GM18502 (cell line): ENCODE results near the gene PCGF3.
"Not testable (repeated sequence)": the region's sequence is repeated elsewhere in the genome, so short reads cannot be mapped to it uniquely, and the experiment has no call there.

ENCODE experiments used
- ATAC-seq: cut with Tn5 transposase; IDR thresholded peaks from one replicate; pipeline ENCODE4 v1.9.1; 2021; ENCODE audit warnings: mild to moderate bottlenecking; ENCODE audit not compliant: unreplicated experiment, poor library complexity

Gene PCGF3

DNA sequence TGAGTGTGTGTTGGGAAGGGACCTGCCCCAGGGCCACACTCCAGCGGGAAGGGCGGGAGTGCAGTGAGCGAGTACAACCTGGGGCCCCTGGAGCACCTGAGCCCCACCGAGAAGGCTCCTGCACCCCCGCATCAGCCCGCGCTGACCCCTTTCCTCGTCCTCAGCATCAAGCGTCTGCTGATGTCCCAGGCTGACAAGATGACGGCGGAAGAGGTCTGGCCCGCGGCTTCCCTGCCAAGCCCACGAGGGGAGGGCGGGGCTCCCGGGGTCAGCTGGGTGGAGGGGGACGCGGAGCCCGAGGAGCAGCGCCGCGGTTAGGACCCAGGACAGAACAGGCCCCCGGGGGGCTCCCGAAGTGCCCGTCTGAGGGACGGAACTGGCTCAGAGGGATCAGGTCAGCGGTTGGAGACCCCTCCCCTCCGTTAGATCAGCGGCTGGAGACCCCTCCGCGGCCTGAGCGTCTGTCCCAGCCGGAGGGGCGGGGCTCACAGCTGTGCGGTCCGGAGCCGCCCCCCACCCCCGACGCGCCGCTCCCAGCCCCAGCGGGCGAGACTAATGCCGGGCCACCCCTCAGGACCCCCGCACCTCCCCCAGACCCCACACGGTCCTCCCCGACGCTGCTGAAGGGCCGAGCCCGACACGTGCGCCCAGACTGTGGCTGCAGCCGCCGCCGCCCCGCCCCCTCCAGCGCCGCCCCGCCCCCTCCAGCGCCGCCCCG lies 24.5 kb upstream of the PCGF3 start:
- no peak for ATAC-seq

GRCh38 chr4:681736-682451 lies 23.7 kb upstream of the PCGF3 start:
- no peak for ATAC-seq

DNA sequence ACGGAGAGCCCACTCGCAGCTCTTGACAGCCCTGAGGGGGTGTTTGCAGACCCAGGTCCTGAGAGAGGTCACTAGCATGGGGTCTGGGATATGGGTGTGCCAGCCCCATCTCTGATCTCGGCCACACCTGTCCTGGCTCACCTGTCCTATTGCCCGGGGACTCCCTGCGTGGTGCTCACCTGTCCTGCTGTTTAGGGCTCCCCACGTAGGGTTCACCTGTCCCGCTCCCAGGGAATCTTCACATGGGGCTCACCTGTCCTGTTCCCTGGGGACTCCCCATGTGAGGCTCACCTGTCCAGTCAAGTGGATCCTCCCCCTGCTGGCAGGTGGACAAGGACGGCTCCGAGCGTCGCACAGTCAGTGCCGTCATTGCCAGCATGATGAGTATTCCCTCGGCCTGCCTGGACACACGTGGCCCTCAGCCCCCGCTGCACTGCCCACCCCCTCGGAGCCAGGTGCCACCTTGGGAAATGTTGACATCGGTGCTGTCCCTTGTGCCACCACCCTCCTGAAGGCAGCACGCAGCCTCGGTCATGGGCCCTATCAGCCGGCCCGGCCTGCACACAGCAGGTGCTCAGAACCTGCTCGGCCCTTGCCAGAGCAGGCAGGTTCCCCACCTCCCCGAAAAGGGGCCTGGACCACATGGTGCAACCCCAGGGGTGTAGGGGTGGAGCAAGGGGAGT lies 23.0 kb upstream of the PCGF3 start:
- no peak for ATAC-seq

DNA sequence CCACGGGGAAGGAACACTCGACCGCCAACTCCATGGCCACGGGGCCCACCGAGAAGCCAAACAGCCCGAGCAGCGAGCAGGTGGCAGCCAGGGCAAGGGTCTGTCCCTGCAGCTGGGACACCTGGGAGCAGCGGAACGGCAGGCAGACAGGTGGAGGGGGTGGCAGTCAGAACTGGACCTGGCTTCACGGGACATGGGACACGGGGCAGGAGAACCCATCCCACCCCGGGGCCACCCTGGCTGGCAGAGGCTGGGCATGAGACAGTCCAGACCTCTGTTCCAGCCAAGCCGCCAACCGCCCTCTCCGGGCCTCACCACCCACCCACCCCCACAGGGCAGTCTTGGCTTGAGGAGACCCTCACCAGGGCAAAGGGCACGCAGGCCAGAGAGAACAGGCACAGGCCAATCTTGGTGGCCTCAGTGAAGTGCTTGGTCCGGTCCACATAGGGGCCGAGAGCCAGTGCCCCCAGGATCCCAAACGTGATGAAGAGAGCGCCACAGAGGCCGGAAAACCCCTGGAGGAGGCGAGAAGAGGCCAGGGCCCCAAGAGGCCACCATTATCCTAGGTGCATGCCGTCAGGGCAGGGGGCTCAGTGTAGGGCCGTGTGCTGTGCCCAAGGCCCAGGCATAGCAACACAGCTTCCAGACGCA lies 22.3 kb upstream of the PCGF3 start:
- ATAC-seq: no peak

- no peak for ATAC-seq
Observed at GRCh38 chr4:683982-684622, 21.5 kb upstream of the PCGF3 start.

- no peak for ATAC-seq
Observed at GRCh38 chr4:684623-685327, 20.9 kb upstream of the PCGF3 start.

DNA sequence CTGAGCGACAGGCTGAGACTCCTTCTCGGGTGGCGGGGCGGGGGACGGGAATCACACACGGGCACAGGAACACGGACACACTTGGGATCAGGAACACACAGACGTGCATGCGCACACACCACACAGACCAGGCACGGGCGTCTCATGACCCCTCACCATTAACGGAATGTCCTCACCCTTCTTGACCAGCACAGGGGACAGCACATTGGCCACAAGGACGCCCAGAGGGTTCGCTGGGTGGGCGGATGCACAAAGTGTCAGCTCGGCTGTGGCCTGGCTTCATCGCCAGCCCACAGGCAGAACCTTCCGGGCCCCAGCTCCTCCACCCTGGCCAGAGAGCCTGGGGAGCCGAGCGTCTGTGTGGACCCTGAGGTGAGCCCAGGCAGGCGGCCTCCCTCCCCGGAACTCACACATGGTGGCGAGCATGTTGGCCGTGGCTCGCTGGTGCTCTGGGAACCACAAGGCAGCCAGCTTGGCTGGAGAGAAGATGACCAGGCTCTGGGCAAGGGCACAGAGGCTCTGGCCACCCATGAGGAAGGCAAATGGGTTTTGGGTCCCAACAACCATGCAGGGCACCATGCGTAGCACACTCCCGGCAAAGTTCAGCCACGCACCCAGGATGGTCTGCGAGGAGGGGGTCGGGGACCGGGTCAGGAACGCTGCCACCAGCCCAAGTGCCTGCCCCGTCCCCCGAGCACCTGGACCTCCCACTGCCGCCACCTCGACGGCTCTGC lies 19.8 kb upstream of the PCGF3 start:
- ATAC-seq: no peak

GRCh38 chr4:686413-687040 lies 19.1 kb upstream of the PCGF3 start:
- ATAC-seq: no peak

DNA sequence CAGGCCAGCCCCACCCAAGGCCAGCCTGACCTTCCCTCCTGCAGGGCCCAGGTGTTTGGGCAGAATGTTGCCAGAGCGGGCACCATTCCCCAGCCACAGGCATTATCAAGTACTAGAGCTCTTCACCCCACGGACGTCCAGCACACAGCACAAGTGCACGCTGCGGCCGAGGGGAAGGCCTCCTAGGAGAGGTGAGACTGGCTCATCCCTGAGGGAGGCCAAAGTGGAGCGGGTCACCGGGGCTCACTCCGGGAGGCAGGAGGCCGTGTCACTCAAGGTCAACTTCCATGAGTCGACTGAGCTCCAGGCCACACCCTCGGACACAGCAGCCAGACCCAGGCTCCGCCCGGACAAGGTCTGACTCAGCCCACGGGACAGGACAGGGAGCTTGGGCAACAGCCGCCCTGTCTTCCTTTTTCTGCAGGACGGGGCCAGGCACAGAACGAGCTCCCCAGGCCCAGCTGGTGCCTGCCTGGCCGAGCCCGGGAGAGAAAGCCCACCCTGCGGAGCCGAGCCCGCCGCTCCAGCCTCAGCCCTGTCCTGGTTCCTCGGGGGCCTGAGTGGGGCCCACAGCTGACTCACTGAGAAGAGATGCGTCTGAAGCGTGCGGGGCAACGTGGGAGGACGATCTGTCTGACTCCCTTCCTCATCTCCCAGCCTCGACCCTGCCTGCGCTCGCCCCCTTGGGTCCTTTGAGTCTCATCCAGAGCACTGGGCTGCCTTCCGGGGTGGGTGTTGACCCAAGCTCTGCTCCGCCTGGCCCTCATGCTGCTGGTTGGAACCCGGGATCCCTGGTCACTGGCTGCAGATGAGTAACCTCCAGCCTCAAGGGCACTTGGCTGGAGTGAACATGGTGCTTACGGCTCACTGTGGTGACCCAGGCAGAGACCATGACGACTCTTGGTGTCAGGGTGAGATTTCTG lies 18.3 kb upstream of the PCGF3 start:
- no peak for ATAC-seq

DNA sequence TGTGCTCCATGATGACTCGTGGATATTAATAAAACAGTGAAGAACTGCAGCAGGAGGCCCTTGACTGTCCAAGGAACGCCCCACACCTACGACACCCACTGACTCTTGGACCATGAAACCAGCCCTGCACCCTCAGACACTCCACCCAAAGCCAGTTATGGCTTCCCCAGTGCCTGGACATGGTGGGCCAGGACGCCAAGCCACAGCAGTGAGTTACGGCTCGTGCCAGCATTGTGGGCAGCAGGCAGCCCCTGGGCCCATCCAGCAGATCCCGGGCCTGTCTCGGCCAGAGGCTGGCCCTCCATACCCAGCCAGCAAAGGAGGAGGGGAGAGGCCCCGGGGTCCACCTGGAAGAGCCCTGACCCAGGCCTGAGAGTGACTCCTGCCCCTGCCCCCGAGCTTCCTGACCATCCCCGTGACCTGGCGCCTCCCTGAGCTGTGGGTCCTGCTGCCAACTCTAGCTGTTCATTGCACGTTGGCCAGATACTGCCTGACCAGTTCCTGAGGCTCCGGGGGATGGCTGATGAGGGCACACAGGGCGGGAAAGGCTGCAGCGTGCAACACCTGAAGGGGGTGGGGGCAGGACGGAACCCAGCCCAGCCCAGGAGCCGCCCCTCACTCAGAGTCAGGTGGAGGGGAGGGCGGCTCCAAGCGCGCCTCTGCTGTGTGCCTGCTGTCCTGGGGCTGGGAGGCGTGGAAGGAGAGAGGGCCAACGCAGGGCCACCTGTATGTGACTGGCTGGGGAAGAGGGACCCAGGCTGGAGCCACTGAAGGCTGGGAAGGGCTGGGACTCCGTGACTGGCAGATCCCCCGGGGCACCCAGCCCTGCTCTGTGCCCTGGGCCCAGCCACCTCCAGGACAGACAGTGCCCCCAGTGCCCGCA lies 17.4 kb upstream of the PCGF3 start:
- ATAC-seq: no peak

DNA sequence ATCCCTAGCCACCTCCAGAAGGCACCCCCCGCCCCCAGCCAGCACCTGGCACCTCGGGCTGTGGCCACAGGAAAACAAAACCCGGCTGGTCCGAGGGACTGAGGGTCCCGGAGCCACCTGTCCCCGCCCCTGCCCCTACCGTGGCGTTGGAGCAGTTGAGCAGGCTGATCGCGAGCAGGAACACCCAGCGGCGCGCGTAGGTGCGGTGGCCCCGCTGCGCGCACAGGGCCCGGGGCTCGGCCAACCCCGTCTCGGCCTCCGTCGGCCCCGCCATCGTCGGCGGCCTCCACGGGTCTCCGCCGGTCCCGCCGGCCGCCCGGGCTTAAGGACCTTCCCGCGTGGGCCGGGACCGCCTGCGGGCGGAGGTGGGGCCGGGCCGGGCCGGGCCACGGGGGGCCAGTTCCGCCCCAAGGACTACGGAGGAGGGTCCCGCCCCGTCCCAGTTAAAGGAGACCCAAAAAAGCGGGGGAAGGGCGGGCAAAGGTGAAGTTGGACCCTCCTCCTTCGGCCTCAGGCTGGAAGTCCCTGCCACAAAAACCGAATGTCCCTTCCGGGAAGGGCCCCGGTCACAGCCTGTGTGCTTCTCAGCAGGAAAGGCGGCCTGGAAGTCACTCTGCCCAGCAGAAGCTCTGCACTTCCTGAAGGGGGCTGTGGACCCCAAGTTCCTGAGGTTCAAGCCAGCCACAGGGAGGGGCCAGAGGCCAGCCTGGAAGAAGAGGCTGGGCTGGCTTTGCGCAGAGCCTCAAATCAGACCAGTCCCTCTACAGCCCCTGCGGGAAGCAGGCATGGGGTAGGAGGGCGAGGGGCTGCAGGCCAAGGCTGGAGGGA lies 16.6 kb upstream of the PCGF3 start, which contains the start of gene SLC49A3:
Gene SLC49A3, minus strand, starts transcription at position 298 of the 828 bp plus-strand sequence. Its CDS starts 24 bp downstream, at position 274.
- no peak for ATAC-seq

- no peak for ATAC-seq
Observed at GRCh38 chr4:689723-690122, 15.9 kb upstream of the PCGF3 start.

GRCh38 chr4:692771-693554 lies 12.7 kb upstream of the PCGF3 start:
- no peak for ATAC-seq

- ATAC-seq: not testable (repeated sequence)
Observed at GRCh38 chr4:694341-694940, 11.2 kb upstream of the PCGF3 start.
